Colonic mucosa (tissue), 4 donors: ENCODE measurements around the gene BANF1. TPM values are rescaled to one million over a fixed set of nuclear protein-coding genes. Genes with fewer than 3 reads are reported as not detected.

Experiments
- DNase-seq: peaks from one replicate; pipeline ENCODE4 v3.0.0-alpha.2; 2020
- H3K27ac ChIP-seq: fragments of 200-600 bp; one replicate; pipeline ENCODE4 v1.8.0; 2021
- H3K27me3 ChIP-seq: fragments of 200-600 bp; one replicate; pipeline ENCODE4 v1.8.0; 2021
- H3K36me3 ChIP-seq: fragments of 200-600 bp; one replicate; pipeline ENCODE4 v1.8.0; 2021
- H3K4me1 ChIP-seq: fragments of 200-600 bp; one replicate; pipeline ENCODE4 v1.8.0; 2021; ENCODE audit warnings: mild to moderate bottlenecking
- H3K4me3 ChIP-seq: fragments of 200-600 bp; one replicate; pipeline ENCODE4 v1.8.0; 2021
- H3K9ac ChIP-seq, 2 donors: one replicate each; pipeline ENCODE4 v1.7.0; 2013; ENCODE audit warnings: control low read depth in 2 of 2, low read depth in 2 of 2, low read length in 2 of 2
- H3K9me3 ChIP-seq: fragments of 200-600 bp; one replicate; pipeline ENCODE4 v1.8.0; 2021
- CTCF ChIP-seq: fragments of 200-600 bp; IDR thresholded peaks from one replicate; pipeline ENCODE4 v1.8.0; 2022; ENCODE audit warnings: antibody characterized with exemption, mild to moderate bottlenecking
- intact Hi-C: fragments of 100-400 bp; cut with DNase I; formaldehyde crosslinking; loops from one replicate; pipeline ENCODE4 v1.14.1; 2022
- total RNA-seq, 2 donors: library from RNA; stranded (reverse); fragmentation: NEBNext Ultra II Directional in 1 of 2; extraction: Animal tissue kit (Norgen Biotek cat#: 25700) in 1 of 2; gene quantifications; one replicate each; pipeline ENCODE4 v1.2.1, GENCODE V29; 2021
- donor health status: healthy.
- donor health status: DM: no; HTN: no; CAD: no.
- donor health status: DM: no; HTN: no; CAD: no.

BANF1 gene
- total RNA-seq, 2 donors from 2014 or later: 128 to 231 TPM

- DNase-seq: peak; percentile 95
- peak; percentile 86 for TF ChIP-seq CTCF
- Histone ChIP-seq H3K4me3 (no peak overlapping the region), H3K9ac (no peak overlapping the region), H3K27me3 (no peaks in the 10 kb centered on the region), H3K27ac (no peak overlapping the region), H3K36me3 (no peaks in the 10 kb centered on the region), H3K9me3 (no peaks in the 10 kb centered on the region), H3K4me1 (no peaks in the 10 kb centered on the region)
- intact Hi-C loops: loop anchor here (5.0 kb wide), 1 partner anchor 102 kb away; the partner anchor contains the start of gene FIBP
Measured at GRCh38 chr11:65988791-65989592, 13.3 kb upstream of the BANF1 start.

GRCh38 chr11:65992056-65992455, 10.2 kb upstream of the BANF1 start:
- no peak overlapping the region for H3K9ac ChIP-seq
- H3K9me3 ChIP-seq: no peaks in the 10 kb centered on the region
- H3K4me1 ChIP-seq: no peaks in the 10 kb centered on the region
- H3K27ac ChIP-seq: no peak overlapping the region
- intact Hi-C loops: loop anchor here (10.0 kb wide), 1 partner anchor 267 kb away; the partner anchor contains the start of gene RNASEH2C
- H3K4me3 ChIP-seq: no peak overlapping the region
- H3K36me3 ChIP-seq: no peaks in the 10 kb centered on the region
- no peak for TF ChIP-seq CTCF
- no peaks in the 10 kb centered on the region for H3K27me3 ChIP-seq
- DNase-seq: no peak

GRCh38 chr11:65997286-65997685, 5.0 kb upstream of the BANF1 start:
- Histone ChIP-seq H3K9ac (no peak overlapping the region), H3K36me3 (peaks cover 20% of the 10 kb centered on the region), H3K9me3 (no peaks in the 10 kb centered on the region), H3K27ac (no peak overlapping the region), H3K27me3 (no peaks in the 10 kb centered on the region), H3K4me1 (peaks cover 3% of the 10 kb centered on the region), H3K4me3 (no peak overlapping the region)
- no peak for TF ChIP-seq CTCF
- intact Hi-C loops: loop anchor here (10.0 kb wide), 1 partner anchor 272 kb away; the partner anchor contains the start of gene RNASEH2C
- DNase-seq: no peak

GRCh38 chr11:66002648-66003225, 434 bp downstream of the BANF1 start:
- H3K36me3 ChIP-seq: peaks cover 20% of the 10 kb centered on the region
- peak overlapping the region; percentile 93 for H3K27ac ChIP-seq
- no peaks in the 10 kb centered on the region for H3K9me3 ChIP-seq
- no peak for TF ChIP-seq CTCF
- no peaks in the 10 kb centered on the region for H3K27me3 ChIP-seq
- peak overlapping the region; percentile 85 to 99 for H3K9ac ChIP-seq
- peaks cover 6% of the 10 kb centered on the region for H3K4me1 ChIP-seq
- intact Hi-C loops: loop anchor here (5.0 kb wide), 1 partner anchor 40 kb away; the partner anchor contains the start of gene SART1
- DNase-seq: peak; percentile 67
- H3K4me3 ChIP-seq: peak overlapping the region; percentile 71

- H3K9me3 ChIP-seq: no peaks in the 10 kb centered on the region
- H3K4me1 ChIP-seq: peaks cover 6% of the 10 kb centered on the region
- intact Hi-C loops: loop anchor here (5.0 kb wide), 1 partner anchor 41 kb away; the partner anchor contains the start of gene SART1
- peak overlapping the region; percentile 71 for H3K4me3 ChIP-seq
- H3K9ac ChIP-seq: peak overlapping the region; percentile 85 to 99
- no peak for DNase-seq
- H3K27me3 ChIP-seq: no peaks in the 10 kb centered on the region
- no peak for TF ChIP-seq CTCF
- peak overlapping the region; percentile 93 for H3K27ac ChIP-seq
- H3K36me3 ChIP-seq: peaks cover 17% of the 10 kb centered on the region
Measured at GRCh38 chr11:66003291-66003690, 988 bp downstream of the BANF1 start.
